Inferior parietal cortex (tissue), 1 donor: ENCODE results near the gene FAM20A.
"Not testable (repeated sequence)": the region's sequence is repeated elsewhere in the genome, so short reads cannot be mapped to it uniquely, and the experiment has no call there.

Experiments used
- DNase-seq: peaks from one replicate; pipeline ENCODE4 v3.0.0-alpha.2; 2016; ENCODE audit errors: extremely low spot score

Gene FAM20A

DNA sequence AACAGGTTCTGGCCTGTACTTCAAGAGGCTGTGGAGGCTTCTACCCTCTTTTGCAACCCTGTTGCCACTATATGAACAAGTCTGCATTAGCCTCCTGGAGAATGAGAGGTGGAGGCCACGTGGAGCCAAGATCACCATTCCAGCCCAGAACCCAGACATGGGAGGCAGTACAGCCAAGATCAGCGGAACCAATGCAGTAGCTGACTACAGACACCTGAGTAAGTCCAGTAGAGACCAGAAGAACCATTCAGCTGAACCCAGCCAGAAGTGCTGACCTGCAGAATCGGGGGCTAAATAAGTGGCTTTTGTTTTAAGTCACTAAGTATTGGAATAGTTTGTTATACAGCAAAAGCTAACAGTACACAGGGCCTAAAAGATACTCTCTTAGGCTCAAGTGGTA is 12.1 kb downstream of the FAM20A start:
- no peak for DNase-seq

DNA sequence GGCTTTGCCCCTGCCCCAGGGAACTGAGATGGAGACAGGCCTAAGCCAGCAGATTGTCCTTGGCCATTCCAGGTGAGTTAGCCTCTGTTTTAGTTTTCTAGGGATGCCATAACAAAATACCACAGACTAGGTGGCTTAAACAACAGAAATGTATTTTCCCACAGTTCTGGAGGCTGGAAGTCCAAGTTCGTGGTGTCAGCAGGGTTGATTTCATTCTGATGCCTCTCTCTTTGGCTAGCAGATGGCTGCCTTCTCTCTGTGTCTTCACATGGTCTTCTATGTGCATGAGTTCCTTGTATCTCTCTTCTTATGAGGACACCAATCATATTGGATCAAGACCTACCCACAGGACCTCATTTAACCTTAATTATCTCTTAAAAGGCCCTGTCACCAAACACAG is 12.8 kb downstream of the FAM20A start:
- no peak for DNase-seq

- no peak for DNase-seq
Observed at GRCh38 chr17:68587847-68588246, 13.3 kb downstream of the FAM20A start.

DNA sequence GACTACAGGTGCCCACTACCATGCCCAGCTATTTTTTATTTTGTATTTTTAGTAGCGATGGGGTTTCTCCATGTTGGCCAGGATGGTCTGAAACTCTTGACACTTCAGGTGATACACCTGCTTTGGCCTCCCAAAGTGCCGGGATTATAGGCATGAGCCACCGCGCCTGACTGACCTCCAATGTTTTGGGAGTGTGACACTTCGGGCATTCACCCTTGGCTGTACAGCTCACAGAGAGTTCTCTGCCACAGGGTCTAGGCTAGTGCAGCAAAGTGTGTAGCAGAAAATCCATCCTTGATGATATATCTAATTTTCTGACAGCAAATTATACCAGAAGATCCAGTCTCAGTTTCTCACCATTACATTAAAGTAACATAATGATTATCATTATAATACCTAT is 14.1 kb downstream of the FAM20A start:
- DNase-seq = no peak

GRCh38 chr17:68585643-68586042 is 15.5 kb downstream of the FAM20A start:
- no peak for DNase-seq

DNA sequence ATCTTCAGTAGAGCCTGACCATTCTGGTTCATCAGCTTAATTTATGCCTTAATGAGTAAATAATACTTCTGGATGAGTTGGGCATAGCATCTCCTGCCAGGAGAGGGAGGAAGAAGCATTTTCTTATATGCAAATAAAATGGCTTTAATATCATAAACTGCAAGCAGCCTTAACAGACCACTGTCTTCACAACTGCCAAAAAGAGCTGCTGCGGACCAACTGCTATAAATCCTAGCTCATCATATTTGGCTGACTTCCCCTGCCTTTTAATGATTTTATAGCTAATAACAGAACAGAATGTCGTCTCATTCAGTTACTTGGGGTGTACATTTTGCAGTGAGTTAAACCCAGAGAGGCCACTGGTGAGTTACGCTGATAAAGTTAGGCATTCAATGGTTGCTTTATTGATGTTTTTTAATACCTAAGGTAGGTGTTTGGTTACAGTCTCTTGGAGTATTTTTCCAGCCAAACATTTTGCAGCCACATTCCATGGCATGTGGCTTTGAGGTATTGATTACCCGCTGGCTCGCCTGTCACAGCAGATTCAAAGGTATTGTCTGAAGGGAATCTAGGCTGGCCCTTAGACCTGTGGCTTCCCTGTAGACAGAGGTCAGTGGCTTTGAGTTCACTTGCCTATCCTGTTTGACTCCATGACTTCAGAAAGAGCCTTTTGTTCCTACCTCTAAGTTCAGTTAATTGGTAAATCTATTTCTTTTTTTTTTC is 16.4 kb downstream of the FAM20A start:
- no peak for DNase-seq

DNA sequence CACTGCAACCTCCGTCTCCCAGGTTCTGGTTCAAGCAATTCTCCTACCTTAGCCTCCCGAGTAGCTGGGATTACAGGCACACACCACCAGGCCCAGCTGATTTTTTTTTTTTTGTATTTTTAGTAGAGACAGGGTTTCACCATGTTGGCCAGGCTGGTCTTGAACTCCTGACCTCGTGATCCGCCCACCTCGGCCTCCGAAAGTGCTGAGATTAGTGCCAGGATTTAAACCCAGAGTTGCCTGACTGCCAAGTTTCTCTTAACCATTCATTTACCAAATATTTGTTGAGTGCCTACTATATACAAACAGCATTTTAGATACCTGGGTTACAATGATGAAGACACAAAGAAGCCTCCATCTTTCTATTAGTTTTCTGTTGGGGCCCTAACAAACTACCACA is 18.3 kb downstream of the FAM20A start:
- DNase-seq = not testable (repeated sequence)

- no peak for DNase-seq
Observed at GRCh38 chr17:68581863-68582645, 19.1 kb downstream of the FAM20A start.

- no peak for DNase-seq
Observed at GRCh38 chr17:68580236-68580770, 20.9 kb downstream of the FAM20A start.

GRCh38 chr17:68579194-68579927 is 21.8 kb downstream of the FAM20A start:
- no peak for DNase-seq

- no peak for DNase-seq
Observed at GRCh38 chr17:68578236-68578635, 22.9 kb downstream of the FAM20A start.

GRCh38 chr17:68577497-68577821 is 23.7 kb downstream of the FAM20A start:
- DNase-seq = no peak

GRCh38 chr17:68576811-68577496 is 24.2 kb downstream of the FAM20A start:
- no peak for DNase-seq

- DNase-seq = no peak
Observed at GRCh38 chr17:68576137-68576536, 25.0 kb downstream of the FAM20A start.

- DNase-seq = no peak
Observed at GRCh38 chr17:68573338-68573737, 27.8 kb downstream of the FAM20A start.

DNA sequence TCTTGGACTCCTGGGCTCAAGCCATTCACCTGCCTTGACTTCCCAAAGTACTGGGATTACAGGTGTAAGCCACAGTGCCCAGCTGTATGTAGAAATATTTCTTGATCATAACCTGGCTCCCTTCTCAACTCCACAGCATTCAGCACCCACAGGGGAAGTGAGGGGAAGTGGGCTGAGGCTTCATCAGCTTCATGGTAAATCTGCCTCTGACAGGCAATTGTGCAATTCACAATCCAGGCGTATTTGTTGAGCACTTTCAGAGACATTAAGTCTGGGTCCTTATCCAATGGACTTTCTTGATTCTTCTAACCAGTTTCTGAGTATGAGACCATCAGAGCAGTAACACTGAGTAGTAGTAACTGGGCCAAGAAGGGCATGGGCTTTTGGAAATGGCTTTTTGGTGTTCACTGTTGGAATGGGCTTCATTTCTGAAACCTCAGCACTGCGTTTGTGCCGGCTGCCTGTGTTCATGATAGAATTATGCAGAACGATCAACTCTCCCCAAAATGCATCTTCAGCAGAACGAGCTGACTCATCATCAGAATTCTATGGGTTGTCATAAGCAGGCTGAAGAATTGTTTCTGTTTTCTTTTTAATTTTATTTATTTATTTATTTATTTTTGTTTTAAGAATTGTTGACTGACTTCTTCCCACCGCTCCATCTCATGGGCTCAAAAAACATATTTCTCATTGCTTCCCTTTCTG is 28.9 kb downstream of the FAM20A start:
- no peak for DNase-seq

DNA sequence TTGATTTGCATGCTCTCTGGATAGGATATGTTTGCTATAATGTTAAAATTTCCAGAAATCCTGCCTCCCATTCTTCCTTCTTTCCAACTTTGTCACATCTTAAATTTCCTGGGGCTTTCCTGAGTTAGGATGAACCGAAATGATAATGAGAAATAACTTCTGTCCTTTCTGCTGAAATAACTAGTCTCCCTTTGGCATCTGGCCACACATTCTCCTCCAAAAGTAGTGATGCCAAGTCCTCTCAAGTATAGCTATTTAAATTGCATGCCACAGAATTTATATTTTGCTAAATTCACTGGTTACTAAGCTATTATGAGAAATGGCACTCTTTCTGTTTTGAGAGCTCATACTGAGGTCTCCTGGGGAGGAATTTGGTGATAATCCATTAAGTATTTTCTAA is 30.6 kb downstream of the FAM20A start:
- DNase-seq = no peak

DNA sequence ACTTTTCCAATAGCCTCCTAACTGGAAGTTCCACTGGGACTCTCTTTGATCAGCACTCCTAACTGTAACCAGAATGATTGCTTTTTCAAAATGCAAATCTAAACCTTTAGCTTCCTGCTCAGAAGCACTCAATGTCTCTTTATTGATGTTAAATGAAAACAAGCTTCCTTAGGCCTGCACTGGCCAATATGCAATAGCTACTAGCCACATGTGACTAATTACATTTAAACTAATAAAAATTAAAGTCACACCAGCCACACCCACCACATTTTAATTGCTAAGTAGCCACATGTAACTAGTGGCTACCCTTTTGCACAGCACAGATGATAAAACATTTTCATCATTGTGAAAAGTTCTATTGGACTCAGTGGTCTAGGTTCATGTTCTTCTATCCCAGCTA is 31.8 kb downstream of the FAM20A start:
- DNase-seq = no peak

- DNase-seq = no peak
Observed at GRCh38 chr17:68568581-68568980, 32.6 kb downstream of the FAM20A start.

DNA sequence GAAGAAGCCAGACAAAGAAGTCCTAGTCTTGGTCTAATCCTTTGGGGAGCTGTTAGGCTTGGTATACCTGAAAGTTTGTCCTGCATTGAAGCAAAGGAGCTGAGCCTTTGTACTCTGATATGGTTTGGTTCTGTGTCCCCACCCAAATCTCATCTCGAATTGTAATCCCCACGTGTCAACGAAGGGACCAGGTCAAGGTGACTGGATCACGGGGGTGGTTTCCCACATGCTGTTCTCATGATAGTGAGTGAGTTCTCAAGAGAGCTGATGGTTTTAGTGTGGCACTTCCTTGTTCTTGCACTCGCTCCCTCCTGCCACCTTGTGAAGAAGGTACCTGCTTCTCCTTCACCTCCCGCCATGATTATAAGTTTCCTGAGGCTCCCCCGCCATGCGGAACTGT is 33.6 kb downstream of the FAM20A start:
- DNase-seq = no peak

DNA sequence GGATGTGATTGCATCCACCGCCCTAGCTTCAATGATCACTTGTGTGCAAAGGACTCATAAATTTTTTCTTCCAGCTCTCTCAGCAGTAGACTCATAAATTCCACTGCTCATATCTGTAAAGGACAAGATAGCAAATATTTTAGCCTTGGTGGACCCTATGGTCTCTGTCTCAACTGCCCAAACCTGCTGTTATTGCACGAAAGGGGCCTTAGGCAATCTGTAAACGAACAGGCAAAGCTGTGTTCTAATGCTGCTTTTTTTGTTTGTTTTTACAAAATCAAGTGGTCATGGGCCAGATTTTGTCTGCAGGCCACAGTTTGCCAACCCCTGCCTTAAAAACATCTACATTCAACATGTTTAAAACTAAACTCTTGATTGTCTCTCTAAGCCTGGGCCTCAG is 34.1 kb downstream of the FAM20A start:
- DNase-seq = no peak

DNA sequence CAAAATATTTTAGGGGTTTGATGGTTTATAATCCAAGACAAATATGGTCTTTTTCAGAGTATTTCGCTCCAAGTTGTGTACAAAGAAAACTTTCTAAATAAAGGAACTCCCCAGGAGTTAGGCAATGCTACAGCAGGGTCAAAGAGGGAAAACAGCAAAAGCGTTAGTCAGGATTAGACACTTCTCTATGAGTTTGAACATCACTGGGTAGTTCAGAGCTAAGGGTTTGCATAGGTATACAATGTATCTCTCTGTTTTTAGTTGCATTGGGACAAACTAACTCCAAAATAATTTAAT is 34.8 kb downstream of the FAM20A start:
- DNase-seq = no peak
